Measurements from ENCODE around the gene SUSD2. TPM values are rescaled to one million over a fixed set of nuclear protein-coding genes. Genes with fewer than 3 reads are reported as not detected.
A peak's percentile ranks its signal among the peaks of the same experiment; 100 is the strongest.
"Not testable (repeated sequence)": the region's sequence is repeated elsewhere in the genome, so short reads cannot be mapped to it uniquely, and the experiment has no call there.

The SUSD2 gene
- total RNA-seq, 1 donor from 2014 or later, result 3.2 TPM

GRCh38 chr22:24205438-24206195, 24.3 kb downstream of the SUSD2 start:
- Histone ChIP-seq H3K27ac (replicated peaks) (no peak overlapping the region), H3K36me3 (no peaks in the 10 kb centered on the region), H3K27me3 (ENCODE audit: low read depth) (no peaks in the 10 kb centered on the region), H3K4me3 (no peak overlapping the region), H3K4me1 (peaks cover 28% of the 10 kb centered on the region), H3K9me3 (replicated peaks) (no peaks in the 10 kb centered on the region)
- no peak for TF ChIP-seq CTCF (IDR thresholded peaks at IDR 0.05; ENCODE audit: borderline replicate concordance)
- intact Hi-C loops (cut with micrococcal nuclease), result no loop called here
- no peak for DNase-seq

- DNase-seq; H3K36me3 ChIP-seq; H3K9me3 ChIP-seq (replicated peaks); H3K4me3 ChIP-seq; H3K27me3 ChIP-seq (ENCODE audit: low read depth); intact Hi-C loops (cut with micrococcal nuclease): not testable (repeated sequence)
- Histone ChIP-seq H3K27ac (replicated peaks) (peak overlapping the region; percentile 89), H3K4me1 (peaks cover 28% of the 10 kb centered on the region)
Measured at GRCh38 chr22:24206460-24207263, 25.4 kb downstream of the SUSD2 start.

GRCh38 chr22:24207264-24208011, 26.2 kb downstream of the SUSD2 start:
- TF ChIP-seq CTCF (IDR thresholded peaks at IDR 0.05; ENCODE audit: borderline replicate concordance), result no peak
- Histone ChIP-seq H3K4me1 (peaks cover 28% of the 10 kb centered on the region), H3K36me3 (no peaks in the 10 kb centered on the region), H3K4me3 (peak overlapping the region; percentile 9), H3K27me3 (ENCODE audit: low read depth) (no peaks in the 10 kb centered on the region), H3K9me3 (replicated peaks) (no peaks in the 10 kb centered on the region), H3K27ac (replicated peaks) (peak overlapping the region; percentile 89)
- no peak for DNase-seq
- intact Hi-C loops (cut with micrococcal nuclease), result no loop called here

- Histone ChIP-seq H3K4me3 (peak overlapping the region; percentile 9), H3K9me3 (replicated peaks) (no peaks in the 10 kb centered on the region), H3K27me3 (ENCODE audit: low read depth) (no peaks in the 10 kb centered on the region), H3K36me3 (no peaks in the 10 kb centered on the region), H3K4me1 (peaks cover 28% of the 10 kb centered on the region), H3K27ac (replicated peaks) (peak overlapping the region; percentile 89)
- no peak for DNase-seq
- intact Hi-C loops (cut with micrococcal nuclease), result no loop called here
- no peak for TF ChIP-seq CTCF (IDR thresholded peaks at IDR 0.05; ENCODE audit: borderline replicate concordance)
Measured at GRCh38 chr22:24208012-24208749, 26.9 kb downstream of the SUSD2 start.

GRCh38 chr22:24209016-24209415, 27.7 kb downstream of the SUSD2 start:
- Histone ChIP-seq H3K9me3 (replicated peaks) (no peaks in the 10 kb centered on the region), H3K36me3 (no peaks in the 10 kb centered on the region), H3K4me3 (no peak overlapping the region), H3K27me3 (ENCODE audit: low read depth) (no peaks in the 10 kb centered on the region), H3K4me1 (peaks cover 28% of the 10 kb centered on the region), H3K27ac (replicated peaks) (peak overlapping the region; percentile 89)
- no peak for TF ChIP-seq CTCF (IDR thresholded peaks at IDR 0.05; ENCODE audit: borderline replicate concordance)
- intact Hi-C loops (cut with micrococcal nuclease), result no loop called here
- no peak for DNase-seq
